CD4-positive, CD25-positive, alpha-beta regulatory T cell (primary cell): Measurements from ENCODE around the gene TMEM19. TPM values are rescaled to one million over a fixed set of nuclear protein-coding genes. Genes with fewer than 3 reads are reported as not detected.

Source experiments
- ATAC-seq, 2 donors: fragments of 150-1000 bp; cut with Tn5 transposase; one replicate each; pipeline ENCODE4 v1.10.0; 2021; ENCODE audit warnings: low read depth in 2 of 2, moderate number of reproducible peaks in 2 of 2, moderate library complexity in 1 of 2
- DNase-seq, 3 donors: peaks; one replicate each; pipeline versions ENCODE4 v3.0.0 to v3.0.0-alpha.2; 2012 to 2022; ENCODE audit warnings: mixed read lengths in 1 of 3
- H3K27ac ChIP-seq: one replicate; pipeline ENCODE4 v1.7.0; 2013; ENCODE audit warnings: mild to moderate bottlenecking, low read length; ENCODE audit not compliant: insufficient read depth, poor library complexity, severe bottlenecking
- H3K27me3 ChIP-seq: one replicate; pipeline ENCODE4 v1.7.0; 2013; ENCODE audit warnings: low read length; ENCODE audit not compliant: control insufficient read depth, insufficient read depth
- H3K36me3 ChIP-seq: one replicate; pipeline ENCODE4 v1.7.0; 2013; ENCODE audit warnings: mild to moderate bottlenecking, low read length, moderate library complexity; ENCODE audit not compliant: control insufficient read depth, insufficient read depth
- H3K4me1 ChIP-seq: 2 replicates; pipeline ENCODE4 v1.7.0; 2013; ENCODE audit warnings: mild to moderate bottlenecking, low read length; ENCODE audit not compliant: insufficient read depth, control insufficient read depth, poor library complexity, severe bottlenecking
- H3K4me3 ChIP-seq: one replicate; pipeline ENCODE4 v1.7.0; 2013; ENCODE audit warnings: low read depth, mild to moderate bottlenecking, low read length, moderate library complexity
- H3K9me3 ChIP-seq, 2 experiments: 1 replicate in 1 of 2; 2 replicates in 1 of 2; pipeline ENCODE4 v1.7.0; 2013; ENCODE audit warnings: low read length in 2 of 2, mild to moderate bottlenecking in 1 of 2, moderate library complexity in 1 of 2; ENCODE audit not compliant: control insufficient read depth in 2 of 2
- H3K27ac Mint-ChIP-seq, 3 donors: one replicate each; pipeline ENCODE4 v1.8.0; 2020 to 2022; ENCODE audit warnings: mild to moderate bottlenecking in 3 of 3, mixed read lengths in 3 of 3, moderate library complexity in 2 of 3
- H3K27me3 Mint-ChIP-seq: one replicate; pipeline ENCODE4 v1.8.0; 2022; ENCODE audit warnings: mild to moderate bottlenecking, mixed read lengths
- H3K36me3 Mint-ChIP-seq: one replicate; pipeline ENCODE4 v1.8.0; 2020; ENCODE audit warnings: mixed read lengths
- H3K4me1 Mint-ChIP-seq, 4 donors: one replicate each; pipeline ENCODE4 v1.8.0; 2020 to 2022; ENCODE audit warnings: mixed read lengths in 4 of 4, mild to moderate bottlenecking in 1 of 4
- H3K4me3 Mint-ChIP-seq, 4 donors: one replicate each; pipeline ENCODE4 v1.8.0; 2020 to 2022; ENCODE audit warnings: mild to moderate bottlenecking in 4 of 4, mixed read lengths in 4 of 4, moderate library complexity in 3 of 4
- H3K9me3 Mint-ChIP-seq, 7 donors: one replicate each; pipeline ENCODE4 v1.8.0; 2020 to 2022; ENCODE audit warnings: mixed read lengths in 7 of 7, mild to moderate bottlenecking in 3 of 7, moderate library complexity in 2 of 7
- polyA plus RNA-seq, 4 donors: library from polyadenylated mRNA; unstranded; fragments of 300-500 nt; fragmentation: Illumina TruSeq; gene quantifications; one replicate each; pipeline ENCODE4 v1.2.3, GENCODE V29; 2021
- total RNA-seq: library from RNA; stranded (reverse); gene quantifications from one replicate; pipeline ENCODE4 v1.2.3, GENCODE V29; 2022

TMEM19 gene
- 10.8 TPM for total RNA-seq
- polyA plus RNA-seq = 10 to 100 TPM; 23.7 to 33.3 (median 26.6) TPM

DNA sequence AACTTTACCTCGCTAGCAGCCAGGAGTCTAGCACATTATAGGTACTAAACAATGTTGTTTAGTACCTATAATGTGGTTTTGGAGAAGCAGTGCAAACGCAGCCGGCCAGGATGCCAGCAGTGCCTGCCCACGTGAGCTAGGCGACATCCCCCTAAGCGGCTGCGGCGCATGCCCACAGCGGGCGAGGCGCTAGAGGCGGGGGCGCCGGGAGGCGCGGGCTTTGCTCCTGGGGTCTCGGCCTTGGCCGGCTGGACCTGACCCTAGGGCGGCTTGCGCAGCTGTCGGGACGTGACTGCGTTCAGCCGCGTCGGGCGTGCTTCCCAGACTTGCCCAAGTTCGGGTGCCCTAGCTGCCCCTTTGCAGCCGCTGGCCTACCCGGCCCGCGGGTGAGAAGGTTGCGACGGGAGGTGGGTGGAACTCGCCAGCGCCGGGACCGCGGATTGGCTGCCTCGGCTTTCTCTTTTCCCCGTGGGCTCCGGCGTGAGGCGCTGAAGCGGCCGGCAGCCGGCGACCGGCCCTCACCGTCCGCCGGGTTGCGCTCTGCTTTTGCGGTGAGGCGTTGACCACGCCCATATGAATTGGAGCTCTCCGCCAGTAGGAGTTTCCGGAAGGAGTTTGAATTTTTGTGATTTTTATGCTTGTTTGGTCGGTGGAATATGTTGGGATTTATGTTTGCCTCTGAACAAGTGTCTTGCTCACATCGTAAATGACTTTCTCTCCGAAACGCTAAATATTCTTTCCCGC is at the start of gene TMEM19:
Gene TMEM19 (plus strand): TSS at position 169 of the 744 bp plus-strand sequence. CDS start 599 bp downstream, outside the sequence.
- Histone ChIP-seq H3K4me1 (peaks cover 36% of the 10 kb centered on the region), H3K27ac (peak within 1 kb of the TSS; percentile 85), H3K27me3 (no peaks in the 10 kb centered on the region), H3K36me3 (no peaks in the 10 kb centered on the region), H3K4me3 (peak within 1 kb of the TSS; percentile 98), H3K9me3 (no peaks in the 10 kb centered on the region)
- Mint-ChIP-seq H3K4me3 (peak within 1 kb of the TSS; percentile 90 to 98 (median 94)), H3K36me3 (no peaks in the 10 kb centered on the region), H3K9me3 (no peaks in the 10 kb centered on the region), H3K27ac (peak within 1 kb of the TSS; percentile 83 to 94 (median 90)), H3K4me1 (peaks cover 16 to 39% (median 31%) of the 10 kb centered on the region in 4 donors), H3K27me3 (peaks cover 4% of the 10 kb centered on the region)
- DNase-seq = peak; percentile 73 to 90 (median 84)
- ATAC-seq = peak; percentile 89 to 91

DNA sequence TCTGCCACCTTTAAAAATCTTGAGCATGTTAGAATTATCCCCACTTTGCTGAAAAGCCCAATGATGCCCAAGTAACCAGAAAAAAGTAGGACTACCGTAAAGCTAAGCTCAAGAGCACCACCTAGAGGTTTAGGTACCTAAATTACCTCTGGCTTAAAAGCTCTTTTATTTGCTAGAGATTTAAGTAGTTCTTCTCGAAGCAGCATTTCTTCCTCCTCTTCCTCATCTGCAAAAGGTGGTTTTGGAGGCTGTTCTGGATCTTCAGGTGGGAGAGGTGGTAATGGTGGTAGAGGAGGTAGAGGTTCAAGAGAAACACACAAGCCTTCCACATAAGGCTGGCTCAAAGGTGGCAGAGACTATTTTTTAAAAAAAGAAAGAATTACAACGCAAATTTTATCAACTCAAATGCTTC is 49.2 kb upstream of the TMEM19 start:
- Mint-ChIP-seq H3K4me3 (no peak overlapping the region), H3K4me1 (peaks cover 14 to 30% (median 23%) of the 10 kb centered on the region in 4 donors), H3K27ac (peak overlapping the region in 2 of 3 donors; percentile 3 to 51), H3K36me3 (peaks cover 36% of the 10 kb centered on the region), H3K9me3 (no peaks in the 10 kb centered on the region), H3K27me3 (no peaks in the 10 kb centered on the region)
- H3K9me3 ChIP-seq = no peaks in the 10 kb centered on the region
- no peaks in the 10 kb centered on the region for H3K27me3 ChIP-seq
- H3K36me3 ChIP-seq = peaks cover 86% of the 10 kb centered on the region
- H3K4me3 ChIP-seq = no peak overlapping the region
- peak in 2 of 3 donors; percentile 57 to 70 for DNase-seq
- ATAC-seq = peak in 1 of 2 donors; percentile 63
- H3K27ac ChIP-seq = peak overlapping the region; percentile 52
- H3K4me1 ChIP-seq = peaks cover 6% of the 10 kb centered on the region

DNA sequence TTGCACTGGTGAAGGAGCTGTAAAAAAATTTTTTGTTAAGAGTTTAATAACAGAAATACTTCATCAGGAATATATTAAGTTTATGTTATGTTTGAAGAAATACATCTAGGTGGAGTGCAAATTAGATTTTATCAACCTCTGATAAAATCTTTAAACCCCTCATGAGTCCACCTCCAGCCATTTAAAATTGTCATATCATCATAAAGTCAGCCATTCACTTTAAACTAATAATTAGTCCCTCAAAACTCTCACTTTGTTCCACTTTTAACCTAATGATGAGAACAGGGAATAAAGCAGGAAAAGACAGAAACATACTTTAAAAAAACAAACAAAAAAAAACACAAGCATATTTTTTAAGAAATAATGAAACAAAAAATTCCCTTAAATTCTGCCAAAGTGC is 47.4 kb upstream of the TMEM19 start:
- Histone ChIP-seq H3K27ac (no peak overlapping the region), H3K4me1 (peaks cover 6% of the 10 kb centered on the region), H3K27me3 (no peaks in the 10 kb centered on the region), H3K36me3 (peaks cover 79% of the 10 kb centered on the region), H3K9me3 (no peaks in the 10 kb centered on the region), H3K4me3 (no peak overlapping the region)
- DNase-seq = no peak
- Mint-ChIP-seq H3K9me3 (no peaks in the 10 kb centered on the region), H3K27me3 (no peaks in the 10 kb centered on the region), H3K4me1 (peaks cover 13 to 39% (median 36%) of the 10 kb centered on the region in 4 donors), H3K36me3 (peaks cover 38% of the 10 kb centered on the region), H3K27ac (peak overlapping the region in 1 of 3 donors; percentile 74), H3K4me3 (no peak overlapping the region)
- no peak for ATAC-seq

DNA sequence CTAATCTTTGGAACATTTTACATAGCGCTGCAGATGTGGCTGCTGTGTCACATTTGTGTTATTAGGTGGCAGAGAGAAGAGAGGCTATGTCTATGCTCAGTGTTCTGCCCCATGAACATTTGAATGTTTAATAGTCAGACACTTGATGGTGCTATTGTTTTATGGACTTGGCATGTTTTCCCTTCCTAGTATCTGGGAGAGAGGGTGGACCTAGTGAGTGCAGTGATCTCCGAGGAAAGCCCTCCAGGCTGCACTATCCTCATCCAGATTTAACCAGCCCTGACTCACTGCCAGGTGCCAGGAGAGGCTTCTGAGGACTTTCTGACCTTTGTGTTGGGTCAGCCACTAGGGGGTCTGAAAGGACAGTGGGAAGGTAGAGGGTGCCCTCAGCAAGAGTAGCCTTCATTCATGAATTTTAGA is 46.5 kb upstream of the TMEM19 start:
- peak; percentile 34 to 43 for ATAC-seq
- peaks cover 10 to 45% (median 39%) of the 10 kb centered on the region in 4 donors for H3K4me1 Mint-ChIP-seq
- H3K36me3 Mint-ChIP-seq = peaks cover 46% of the 10 kb centered on the region
- H3K4me3 Mint-ChIP-seq = no peak overlapping the region
- Histone ChIP-seq H3K36me3 (peaks cover 79% of the 10 kb centered on the region), H3K27me3 (no peaks in the 10 kb centered on the region), H3K4me1 (peaks cover 6% of the 10 kb centered on the region), H3K27ac (no peak overlapping the region), H3K9me3 (no peaks in the 10 kb centered on the region), H3K4me3 (no peak overlapping the region)
- DNase-seq = no peak
- no peaks in the 10 kb centered on the region for H3K27me3 Mint-ChIP-seq
- peak overlapping the region in 2 of 3 donors; percentile 37 to 62 for H3K27ac Mint-ChIP-seq
- H3K9me3 Mint-ChIP-seq = no peaks in the 10 kb centered on the region

GRCh38 chr12:71640316-71640715 is 45.6 kb upstream of the TMEM19 start:
- no peaks in the 10 kb centered on the region for H3K9me3 Mint-ChIP-seq
- Histone ChIP-seq H3K4me3 (no peak overlapping the region), H3K27ac (no peak overlapping the region), H3K27me3 (no peaks in the 10 kb centered on the region), H3K4me1 (peaks cover 6% of the 10 kb centered on the region), H3K36me3 (peaks cover 78% of the 10 kb centered on the region), H3K9me3 (no peaks in the 10 kb centered on the region)
- H3K4me3 Mint-ChIP-seq = no peak overlapping the region
- peaks cover 48% of the 10 kb centered on the region for H3K36me3 Mint-ChIP-seq
- no peak for ATAC-seq
- no peaks in the 10 kb centered on the region for H3K27me3 Mint-ChIP-seq
- peaks cover 13 to 46% (median 43%) of the 10 kb centered on the region in 4 donors for H3K4me1 Mint-ChIP-seq
- H3K27ac Mint-ChIP-seq = peak overlapping the region in 1 of 3 donors; percentile 37
- DNase-seq = no peak

GRCh38 chr12:71641390-71641789 is 44.5 kb upstream of the TMEM19 start:
- H3K4me1 Mint-ChIP-seq = peaks cover 16 to 48% (median 46%) of the 10 kb centered on the region in 4 donors
- Histone ChIP-seq H3K9me3 (no peaks in the 10 kb centered on the region), H3K4me3 (no peak overlapping the region), H3K27ac (no peak overlapping the region), H3K36me3 (peaks cover 73% of the 10 kb centered on the region), H3K4me1 (peaks cover 6% of the 10 kb centered on the region), H3K27me3 (no peaks in the 10 kb centered on the region)
- no peaks in the 10 kb centered on the region for H3K27me3 Mint-ChIP-seq
- H3K27ac Mint-ChIP-seq = peak overlapping the region in 1 of 3 donors; percentile 85
- H3K4me3 Mint-ChIP-seq = no peak overlapping the region
- no peak for DNase-seq
- H3K9me3 Mint-ChIP-seq = no peaks in the 10 kb centered on the region
- H3K36me3 Mint-ChIP-seq = peaks cover 46% of the 10 kb centered on the region
- ATAC-seq = no peak

DNA sequence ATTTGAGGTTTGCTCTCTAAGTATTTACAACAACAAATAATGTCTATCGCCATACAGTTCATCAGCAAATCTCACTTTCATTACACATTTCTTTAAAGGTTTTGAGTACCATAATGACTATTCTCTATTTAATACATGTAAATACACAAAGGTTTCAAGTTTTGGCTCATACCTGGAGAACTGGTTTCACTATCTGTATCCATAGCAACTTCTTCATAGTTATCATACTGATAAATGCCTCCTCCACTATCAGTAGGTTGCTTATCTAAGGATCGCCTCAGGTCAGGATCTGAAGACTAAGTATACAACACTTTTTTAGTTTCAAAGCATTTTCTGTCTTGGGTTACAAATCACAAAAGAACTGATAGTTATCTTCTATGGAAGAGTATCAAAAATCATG is 43.6 kb upstream of the TMEM19 start:
- H3K36me3 Mint-ChIP-seq = peaks cover 47% of the 10 kb centered on the region

More for the DNA sequence above, 43.6 kb upstream of the TMEM19 start:
- H3K4me3 ChIP-seq = no peak overlapping the region
- Mint-ChIP-seq H3K27ac (peak overlapping the region in 2 of 3 donors; percentile 55 to 85), H3K9me3 (no peaks in the 10 kb centered on the region), H3K27me3 (no peaks in the 10 kb centered on the region), H3K4me1 (peaks cover 16 to 51% (median 44%) of the 10 kb centered on the region in 4 donors), H3K4me3 (no peak overlapping the region)
- no peaks in the 10 kb centered on the region for H3K27me3 ChIP-seq
- peak overlapping the region; percentile 42 for H3K27ac ChIP-seq
- ATAC-seq = no peak
- peak in 1 of 3 donors; percentile 23 for DNase-seq
- no peaks in the 10 kb centered on the region for H3K9me3 ChIP-seq
- peaks cover 78% of the 10 kb centered on the region for H3K36me3 ChIP-seq
- no peaks in the 10 kb centered on the region for H3K4me1 ChIP-seq
